HG02938 (cell line): ENCODE results near the gene UBE2F.
A peak's percentile ranks its signal among the peaks of the same experiment; 100 is the strongest.
"Not testable (repeated sequence)": the region's sequence is repeated elsewhere in the genome, so short reads cannot be mapped to it uniquely, and the experiment has no call there.

Experiments
- ATAC-seq: cut with Tn5 transposase; IDR thresholded peaks from one replicate; pipeline ENCODE4 v1.9.1; 2021; ENCODE audit warnings: mild to moderate bottlenecking, moderate library complexity; ENCODE audit not compliant: unreplicated experiment

UBE2F gene

DNA sequence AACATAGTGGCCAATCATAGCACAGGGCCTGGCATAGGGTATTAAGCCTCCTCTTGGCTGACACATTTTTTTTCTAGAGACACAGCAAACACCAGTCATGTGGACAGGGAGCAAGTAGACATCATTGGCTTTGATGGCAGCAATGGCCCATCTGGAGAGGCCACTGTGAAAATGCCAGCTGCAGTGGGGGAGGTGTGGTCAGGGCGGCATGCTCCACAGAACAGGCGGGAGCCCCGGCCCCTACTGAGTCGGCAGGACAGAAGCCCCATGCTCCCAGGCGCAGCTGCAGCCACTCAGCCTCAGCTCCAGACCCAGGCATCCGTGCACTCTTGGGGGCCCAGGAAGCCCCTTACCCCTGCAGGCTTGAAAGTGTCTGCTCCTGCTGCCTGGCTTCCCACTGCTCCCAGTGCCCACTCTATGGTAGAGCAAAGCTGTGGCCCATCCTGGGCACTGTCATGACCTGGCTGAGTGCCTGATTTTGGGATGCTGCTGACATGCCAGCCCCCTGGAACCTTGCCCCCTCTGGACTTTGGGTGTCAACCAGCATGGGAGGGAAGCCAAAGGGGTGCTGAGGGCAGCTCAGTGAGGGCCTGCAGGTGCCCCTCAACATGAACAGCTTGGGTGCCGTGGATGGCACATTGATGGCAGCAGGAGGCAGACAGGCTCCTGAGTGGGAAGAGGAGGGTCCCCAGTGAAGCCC, 23.3 kb upstream of the UBE2F start:
- no peak for ATAC-seq

DNA sequence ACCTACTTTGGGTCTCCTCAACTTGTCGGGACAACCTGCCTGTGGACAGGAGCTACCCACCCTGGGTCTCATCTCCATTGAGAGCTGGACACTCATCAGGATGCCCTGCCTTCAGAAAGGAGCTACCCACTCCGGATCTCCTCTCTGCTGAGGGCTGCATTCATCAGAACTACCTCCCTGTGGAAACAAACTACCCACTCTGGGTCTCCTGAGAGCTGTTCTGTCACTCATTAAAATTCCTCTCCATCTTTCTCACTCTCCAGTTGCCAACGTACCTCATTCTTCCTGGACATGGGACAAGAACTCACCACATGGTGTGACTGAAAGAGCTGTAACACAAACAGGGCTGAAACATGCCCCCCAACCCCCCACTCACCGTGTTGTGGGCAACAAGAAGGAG, 22.5 kb upstream of the UBE2F start:
- ATAC-seq, result no peak

DNA sequence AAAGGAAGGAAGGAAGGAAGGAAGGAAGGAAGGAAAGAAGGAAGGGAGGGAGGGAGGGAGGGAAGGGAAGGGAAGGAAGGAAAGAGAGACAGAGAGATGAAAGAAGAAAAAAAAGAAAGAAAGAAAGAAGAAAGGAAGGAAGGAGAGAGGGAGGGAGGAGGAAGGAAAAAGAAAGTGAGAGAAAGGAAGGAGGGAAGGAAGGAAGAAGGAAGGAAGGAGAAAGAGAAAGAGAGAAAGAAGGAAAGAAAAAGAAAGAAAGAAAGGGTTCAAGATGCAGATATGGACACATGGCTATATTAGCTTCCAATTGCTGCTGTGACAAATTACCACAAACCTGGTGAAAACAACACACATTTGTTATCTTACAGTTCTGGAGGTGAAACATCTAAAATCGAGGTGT, 20.4 kb upstream of the UBE2F start:
- no peak for ATAC-seq

DNA sequence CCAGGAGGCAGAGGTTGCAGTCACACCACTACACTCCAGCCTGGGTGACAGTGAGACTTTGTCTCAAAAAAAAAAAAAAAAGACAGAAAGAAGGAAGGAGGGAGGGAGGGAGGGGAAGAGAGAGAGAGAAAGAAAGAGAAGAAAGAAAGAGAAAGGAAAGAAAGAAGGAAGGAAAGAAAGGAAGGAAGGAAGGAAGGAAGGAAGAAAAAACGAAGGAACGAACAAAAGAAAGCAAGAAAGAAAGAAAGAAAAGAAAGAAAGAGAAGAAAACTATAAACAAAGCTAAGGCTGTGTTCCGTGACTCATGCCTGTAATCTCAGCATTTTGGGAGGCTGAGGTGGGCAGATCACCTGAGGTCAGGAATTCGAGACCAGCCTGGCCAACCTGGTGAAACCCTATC, 15.5 kb upstream of the UBE2F start:
- ATAC-seq, result not testable (repeated sequence)

DNA sequence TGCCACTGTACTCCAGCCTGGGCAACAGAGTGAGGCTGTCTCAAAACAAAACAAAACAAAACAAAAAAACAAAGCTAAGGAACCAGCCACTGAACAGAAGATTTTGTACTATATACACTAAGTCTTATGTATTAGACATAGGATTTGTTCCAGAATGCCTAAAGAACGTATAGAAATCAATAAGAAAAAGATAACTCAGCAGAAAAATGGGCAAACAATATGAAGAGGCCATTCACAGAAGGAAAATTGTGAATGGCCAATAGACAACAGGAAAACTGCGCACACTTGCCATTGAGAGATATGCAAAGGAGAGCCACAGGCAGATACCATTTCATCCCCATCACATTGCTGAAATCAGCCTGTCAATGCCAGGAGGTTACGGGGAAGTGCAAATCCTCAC, 14.9 kb upstream of the UBE2F start:
- no peak for ATAC-seq

DNA sequence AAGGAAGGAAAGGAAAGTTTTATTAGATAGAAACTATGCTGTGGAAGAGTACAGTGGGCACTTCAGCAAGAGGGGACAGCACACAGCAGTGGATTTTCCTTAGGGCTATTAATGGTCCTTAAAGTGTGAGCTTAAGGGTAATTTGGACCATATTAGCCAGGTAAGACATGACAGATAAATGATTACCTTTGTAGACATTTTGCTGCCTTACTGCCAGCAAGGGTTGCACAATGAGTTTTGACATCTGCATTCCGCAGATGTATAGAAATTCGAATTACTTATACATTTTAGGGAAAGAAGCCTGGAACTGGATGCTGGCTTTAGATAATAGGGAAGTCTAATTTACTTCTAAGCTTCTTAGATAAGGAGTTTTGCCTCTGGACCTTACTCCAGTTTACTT, 14.0 kb upstream of the UBE2F start:
- ATAC-seq, result no peak

DNA sequence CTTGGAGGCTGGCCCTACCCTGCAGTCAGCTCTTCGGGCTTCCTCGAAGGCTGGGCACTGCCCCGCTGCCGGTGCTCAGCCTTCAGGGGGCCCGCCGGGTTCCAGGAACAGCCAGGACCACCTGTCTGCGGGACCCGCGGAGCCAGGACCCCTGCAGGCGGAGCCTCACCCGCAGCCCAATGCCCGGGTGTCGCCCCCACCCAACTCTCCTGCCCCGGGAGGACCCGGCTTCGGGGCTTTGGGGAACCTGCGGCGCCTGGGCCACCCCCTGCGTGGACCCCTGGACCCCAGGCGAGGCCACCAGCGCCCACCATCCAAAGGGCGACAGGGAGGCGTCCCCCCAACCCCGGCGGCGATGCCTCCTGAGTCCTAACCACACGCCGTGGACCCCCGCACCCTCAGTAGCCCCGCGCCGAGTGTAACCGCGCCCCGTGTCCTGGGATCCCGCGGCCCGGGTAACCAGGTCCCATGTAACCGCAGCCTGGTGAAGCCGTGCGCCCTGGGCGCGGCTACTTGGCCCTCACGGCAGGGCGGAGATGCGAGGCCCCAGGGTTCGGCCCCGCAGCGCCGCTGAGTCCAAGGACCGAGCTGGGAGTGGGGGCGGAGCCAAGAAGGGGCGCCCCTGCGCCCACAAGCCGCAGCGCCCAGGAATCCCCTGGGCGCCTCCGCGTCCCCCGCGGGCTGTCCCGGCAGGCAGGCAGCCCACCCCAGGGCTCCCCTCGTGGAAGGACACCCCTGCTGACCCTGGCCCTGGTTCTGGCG, 11.0 kb upstream of the UBE2F start:
- ATAC-seq, result no peak

DNA sequence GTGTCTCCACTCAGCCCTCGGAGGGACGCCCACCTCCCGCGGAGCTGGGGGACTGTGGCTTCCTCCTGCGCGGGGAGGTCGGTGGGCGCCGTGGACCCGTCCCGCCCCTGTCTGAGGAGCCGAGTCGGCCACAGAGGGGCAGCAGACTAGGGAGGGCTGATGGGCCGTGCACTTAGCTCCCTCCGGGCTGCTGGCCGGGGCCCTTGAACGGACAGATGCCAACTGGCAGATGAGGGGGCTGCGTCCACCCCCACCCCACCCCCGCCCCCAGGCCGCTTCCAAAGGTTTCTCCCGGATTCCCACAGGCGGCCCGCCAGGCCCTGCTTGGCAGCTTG, 10.4 kb upstream of the UBE2F start:
- no peak for ATAC-seq

DNA sequence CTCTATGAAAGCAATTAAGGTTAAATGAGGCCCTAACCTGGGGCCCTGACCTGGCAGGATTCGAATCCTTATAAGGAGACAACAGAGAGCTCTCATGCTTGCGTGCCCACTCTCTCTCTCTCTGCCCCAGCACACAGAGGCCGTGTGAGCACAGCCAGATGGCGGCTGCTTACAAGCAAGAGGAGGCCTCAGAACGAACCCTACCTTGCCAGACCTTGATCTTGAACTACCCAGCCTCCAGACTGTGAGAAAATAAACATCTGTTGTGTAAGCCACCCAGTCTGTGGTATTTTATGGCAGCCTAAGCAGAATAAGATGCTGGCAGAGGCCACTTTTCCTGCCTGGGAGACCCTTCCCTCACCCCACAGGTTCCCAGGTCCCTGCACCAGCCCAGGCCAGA, 5.2 kb upstream of the UBE2F start:
- no peak for ATAC-seq

DNA sequence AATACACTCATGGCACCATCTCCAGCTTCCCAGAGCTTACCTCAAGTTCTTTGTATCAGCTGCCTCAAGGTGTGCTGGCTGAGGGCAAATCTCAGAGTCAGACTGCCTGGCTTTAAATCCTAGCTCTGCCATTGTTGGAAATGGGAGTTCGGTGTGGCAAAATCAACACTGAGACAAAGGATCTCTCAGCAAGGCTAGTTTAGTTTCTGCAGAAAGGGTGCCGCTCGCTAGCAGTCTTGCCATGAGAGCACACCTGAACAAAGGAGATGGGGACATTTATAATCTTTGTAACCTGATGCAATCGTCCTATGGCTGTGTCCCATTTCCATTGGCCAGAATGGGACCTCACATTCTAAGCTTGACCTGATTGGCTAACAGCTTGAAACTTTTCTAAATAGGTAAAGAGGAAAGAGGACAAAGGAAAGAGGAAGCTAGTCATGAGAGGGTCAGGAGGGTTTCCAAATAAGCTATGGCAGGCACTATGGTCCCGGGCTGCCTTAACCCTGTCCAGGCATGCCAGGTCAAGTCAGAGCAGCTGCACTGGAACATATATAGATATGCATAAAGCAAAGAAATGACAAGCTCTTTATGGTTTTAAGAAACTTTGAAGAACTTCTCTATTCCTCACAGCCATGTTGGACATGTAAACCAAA, 4.3 kb upstream of the UBE2F start:
- ATAC-seq, result no peak

DNA sequence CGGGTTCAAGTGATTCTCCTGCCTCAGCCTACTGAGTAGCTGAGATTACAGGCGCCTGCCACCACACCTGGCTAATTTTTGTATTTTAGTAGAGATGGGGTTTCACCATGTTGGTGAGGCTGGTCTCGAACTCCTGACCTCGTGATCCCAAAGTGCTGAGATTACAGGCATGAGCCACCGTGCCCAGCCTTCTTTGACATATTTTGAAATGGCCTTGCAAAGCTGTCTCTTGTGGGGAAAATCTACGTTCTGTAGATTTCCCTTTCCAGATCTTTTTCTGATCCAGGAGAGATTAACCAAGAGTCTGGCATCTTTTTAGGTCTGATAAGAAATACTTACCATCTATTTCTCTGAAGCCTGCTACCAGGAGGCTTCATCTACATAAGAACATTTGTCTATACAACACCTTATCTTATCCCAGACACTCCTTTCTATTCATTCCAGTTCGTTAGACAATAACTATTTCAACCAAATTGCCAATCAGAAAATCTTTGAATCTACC, 3.3 kb upstream of the UBE2F start:
- ATAC-seq, result not testable (repeated sequence)

DNA sequence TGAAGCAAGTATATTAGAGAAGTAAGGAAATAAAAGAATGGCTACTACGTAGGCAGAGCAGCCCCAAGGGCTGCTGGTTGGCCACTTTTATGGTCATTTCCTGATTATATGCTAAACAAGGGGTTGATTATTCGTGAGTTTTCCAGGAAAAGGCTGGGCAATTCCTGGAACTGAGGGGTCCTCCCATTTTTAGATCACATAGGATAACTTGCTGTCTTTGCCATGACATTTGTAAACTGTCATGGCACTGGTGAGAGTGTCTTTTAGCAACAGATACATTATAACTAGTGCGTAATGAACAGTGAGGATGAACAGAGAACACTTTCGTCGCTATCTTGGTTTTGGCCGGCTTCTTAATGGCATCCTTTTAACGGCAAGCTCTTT, 2.6 kb upstream of the UBE2F start:
- no peak for ATAC-seq

DNA sequence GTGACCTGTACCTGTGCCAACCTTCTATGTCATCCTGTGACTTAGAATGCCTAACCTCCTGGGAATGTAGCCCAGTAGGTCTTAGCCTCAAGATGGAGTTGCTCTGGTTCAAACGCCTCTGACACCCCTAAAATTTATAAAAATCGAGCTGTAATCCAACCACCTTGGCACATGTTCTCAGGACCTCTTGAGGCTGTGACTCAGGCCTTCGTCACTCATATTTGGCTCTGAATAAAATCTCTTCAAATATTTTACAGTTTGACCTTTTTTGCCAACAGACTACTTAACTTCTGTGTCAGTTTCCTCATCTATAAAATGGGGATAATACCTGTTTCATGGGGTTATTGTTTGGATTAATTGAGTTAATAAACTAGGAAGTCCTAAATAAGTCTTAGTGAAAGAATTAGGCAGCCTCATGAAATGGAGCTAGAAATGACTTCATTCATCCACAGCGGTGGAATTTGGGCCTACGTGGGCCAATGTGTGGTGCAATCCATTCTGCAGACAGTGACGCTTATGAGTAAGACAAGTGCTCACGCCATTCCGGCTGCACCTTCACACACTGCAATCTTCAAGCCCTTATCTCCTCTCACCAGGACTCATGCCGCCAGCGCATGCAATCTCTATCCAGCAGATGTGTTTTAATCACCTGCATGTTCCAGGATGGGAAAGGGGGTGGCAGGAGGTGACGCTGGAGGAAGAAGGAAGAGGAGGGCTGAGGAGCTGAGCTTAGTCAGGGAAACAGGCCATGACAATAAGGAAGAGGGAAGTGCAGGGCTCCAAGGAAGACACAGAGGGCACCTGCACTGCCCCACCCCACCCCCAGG, 2.0 kb upstream of the UBE2F start:
- ATAC-seq, result no peak

DNA sequence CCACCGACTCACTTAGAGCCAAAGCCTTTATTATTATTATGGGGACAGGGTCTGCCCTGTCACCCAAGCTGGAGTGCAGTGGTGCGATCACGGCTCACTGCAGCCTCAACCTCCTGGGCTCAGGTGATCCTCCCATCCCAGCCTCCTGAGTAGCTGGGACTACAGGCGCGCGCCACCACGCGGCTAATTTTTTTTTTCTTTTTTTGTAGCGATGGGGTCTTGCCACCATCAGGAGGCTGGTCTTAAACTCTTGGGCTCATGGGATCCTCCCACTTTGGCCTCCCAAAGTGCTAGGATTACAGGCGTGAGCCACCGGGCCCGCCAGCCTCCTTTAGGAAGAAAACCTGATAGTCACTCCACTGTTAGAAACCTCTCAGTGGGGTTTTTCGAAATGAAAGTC, 970 bp upstream of the UBE2F start:
- not testable (repeated sequence) for ATAC-seq

DNA sequence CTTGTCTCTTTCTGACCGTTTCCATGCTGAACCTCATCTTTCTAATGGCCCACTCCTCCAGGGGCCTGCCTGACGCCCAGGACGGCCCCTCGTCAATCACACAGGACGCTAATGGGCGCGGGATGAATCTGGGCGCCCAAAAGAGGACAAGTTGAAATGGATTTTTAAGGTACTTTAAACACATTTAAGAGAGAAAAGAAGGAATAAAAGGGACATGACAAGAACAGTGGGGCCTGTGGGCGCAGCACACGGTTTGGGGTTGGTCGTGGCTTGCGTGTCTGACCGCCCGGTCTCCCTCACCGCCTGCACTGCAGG, 607 bp upstream of the UBE2F start:
- peak; percentile 21 for ATAC-seq

DNA sequence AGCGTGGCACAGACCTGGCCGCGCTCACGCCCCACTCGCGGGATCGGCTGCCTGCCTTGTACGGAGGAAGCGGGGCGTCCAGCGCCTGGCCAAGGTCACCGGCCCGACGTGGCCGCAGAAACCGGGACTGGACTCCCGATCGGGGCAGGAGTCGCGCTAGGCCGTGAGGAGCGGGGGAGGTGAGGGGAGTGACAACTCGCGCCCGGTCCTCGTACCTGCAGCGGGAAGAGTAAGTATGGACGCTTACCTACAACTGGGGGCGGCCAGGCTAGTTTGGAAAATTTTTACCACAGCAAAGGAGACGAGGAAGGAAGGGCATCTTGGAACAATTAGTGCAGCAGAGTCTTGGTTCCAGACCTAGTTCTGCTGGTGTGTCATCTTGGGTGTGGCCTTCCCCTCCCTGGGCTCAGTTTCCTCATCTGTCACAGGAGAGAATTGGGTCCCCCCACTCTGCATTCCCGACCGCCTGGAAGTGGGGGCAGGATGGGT, 693 bp downstream of the UBE2F start:
- ATAC-seq, result no peak

DNA sequence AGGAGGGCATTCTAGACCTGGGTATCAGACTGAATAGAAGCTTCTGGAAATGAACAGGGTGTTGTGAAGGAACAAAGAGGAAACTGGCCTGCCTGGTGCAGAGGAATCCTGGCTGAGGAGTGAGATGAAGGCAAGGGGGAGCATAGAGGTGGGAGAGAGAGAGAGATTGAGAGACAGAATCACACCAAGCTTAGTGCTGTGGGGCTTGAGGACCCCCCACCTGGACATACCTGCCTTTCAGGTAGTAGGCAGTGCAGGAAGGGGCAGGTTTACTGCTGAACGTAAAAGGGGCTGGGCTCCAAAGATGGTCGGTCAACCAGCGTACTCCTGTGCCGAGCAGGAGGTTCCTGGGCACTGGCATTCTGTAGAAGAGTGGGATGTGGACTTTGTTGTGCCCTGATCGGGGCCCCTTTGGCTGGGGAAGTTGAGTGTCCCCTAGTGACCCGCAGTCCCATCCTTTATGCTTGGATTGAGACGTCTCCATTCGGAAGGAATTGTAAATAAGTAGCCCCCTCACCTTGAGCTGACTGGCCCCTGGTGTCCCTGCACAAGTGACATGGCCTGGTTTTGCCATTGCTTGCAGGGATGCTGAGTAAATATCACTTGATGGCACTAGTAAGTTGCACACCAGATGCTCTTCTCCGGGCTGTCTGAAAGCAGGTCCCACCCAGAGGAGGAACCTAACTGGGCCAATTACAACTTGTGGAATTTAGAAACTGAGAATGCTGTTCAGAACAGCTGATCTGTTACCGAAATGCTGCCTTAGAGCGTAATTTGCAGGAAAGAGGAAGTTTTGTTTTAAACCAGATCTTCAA, 1.4 kb downstream of the UBE2F start:
- peak; percentile 26 for ATAC-seq

DNA sequence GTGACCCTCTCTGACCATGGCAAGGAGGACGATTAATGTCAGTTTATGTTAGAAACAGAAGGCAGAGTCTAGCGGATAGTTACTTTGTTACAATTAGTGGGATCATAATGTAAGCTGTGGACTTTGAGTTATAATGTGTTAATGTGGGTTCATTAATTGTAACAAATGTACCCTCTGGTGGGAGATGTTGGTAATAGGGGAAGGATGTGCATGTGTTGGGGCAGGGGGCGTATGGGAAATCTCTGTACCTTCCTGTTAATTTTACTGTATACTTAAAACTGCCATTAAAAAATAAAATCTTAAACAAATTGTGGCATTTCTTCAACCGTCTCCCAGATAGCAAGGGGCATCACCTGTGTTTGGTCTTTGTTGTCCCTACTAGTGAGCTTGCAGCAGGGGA, 4.8 kb downstream of the UBE2F start:
- no peak for ATAC-seq

DNA sequence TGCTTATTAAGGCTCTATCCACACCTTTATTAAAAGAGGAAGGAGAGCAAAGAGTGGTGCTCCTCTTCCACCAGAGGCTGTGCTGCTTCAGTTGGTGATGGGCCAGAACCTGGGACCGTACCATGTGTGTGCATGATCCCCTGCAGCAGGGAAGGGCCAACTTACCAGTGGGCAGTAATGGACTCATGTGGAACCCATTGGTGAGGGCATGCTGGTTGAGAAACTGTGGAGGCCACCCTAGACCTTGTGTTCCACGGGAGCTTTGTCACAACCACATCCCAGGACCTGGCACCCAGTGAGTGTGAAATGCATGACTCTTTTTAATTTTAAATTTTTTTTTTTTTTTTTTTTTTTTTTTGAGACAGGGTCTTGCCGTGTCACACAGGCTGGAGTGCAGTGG, 5.4 kb downstream of the UBE2F start:
- no peak for ATAC-seq

DNA sequence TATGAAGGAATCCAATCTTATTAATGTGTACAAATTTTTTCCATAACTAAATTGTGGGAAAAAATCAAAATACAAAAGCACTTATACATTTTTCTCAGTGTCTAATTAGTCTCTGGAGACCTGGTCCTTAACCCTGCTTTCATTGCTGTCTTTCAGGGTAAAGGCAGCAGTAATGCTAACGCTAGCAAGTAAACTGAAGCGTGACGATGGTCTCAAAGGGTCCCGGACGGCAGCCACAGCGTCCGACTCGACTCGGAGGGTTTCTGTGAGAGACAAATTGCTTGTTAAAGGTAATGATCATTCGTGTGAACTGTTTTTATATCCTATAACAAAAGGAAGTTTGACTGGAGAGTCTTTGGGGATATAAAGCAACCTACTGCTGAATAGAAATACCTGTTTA, 6.1 kb downstream of the UBE2F start:
- no peak for ATAC-seq
